ENCODE results near the gene DISC1.

DNA sequence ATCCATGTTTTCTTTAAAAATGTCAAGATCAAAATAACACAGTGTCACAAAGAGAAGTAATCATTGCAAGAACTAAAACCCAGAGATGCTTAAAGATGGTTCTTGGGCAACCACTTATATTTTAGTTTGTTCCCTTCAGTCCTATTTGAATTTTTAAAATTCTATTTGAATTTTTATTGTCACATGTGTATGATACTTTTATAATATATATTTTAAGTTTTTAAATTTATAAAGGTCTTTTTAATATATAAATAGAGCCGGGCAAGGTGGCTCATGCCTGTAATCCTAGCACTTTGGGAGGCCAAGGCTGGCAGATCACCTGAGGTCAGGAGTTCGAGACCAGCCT lies 22.3 kb upstream of the DISC1 start:
- TF ChIP-seq, protein P1, sequence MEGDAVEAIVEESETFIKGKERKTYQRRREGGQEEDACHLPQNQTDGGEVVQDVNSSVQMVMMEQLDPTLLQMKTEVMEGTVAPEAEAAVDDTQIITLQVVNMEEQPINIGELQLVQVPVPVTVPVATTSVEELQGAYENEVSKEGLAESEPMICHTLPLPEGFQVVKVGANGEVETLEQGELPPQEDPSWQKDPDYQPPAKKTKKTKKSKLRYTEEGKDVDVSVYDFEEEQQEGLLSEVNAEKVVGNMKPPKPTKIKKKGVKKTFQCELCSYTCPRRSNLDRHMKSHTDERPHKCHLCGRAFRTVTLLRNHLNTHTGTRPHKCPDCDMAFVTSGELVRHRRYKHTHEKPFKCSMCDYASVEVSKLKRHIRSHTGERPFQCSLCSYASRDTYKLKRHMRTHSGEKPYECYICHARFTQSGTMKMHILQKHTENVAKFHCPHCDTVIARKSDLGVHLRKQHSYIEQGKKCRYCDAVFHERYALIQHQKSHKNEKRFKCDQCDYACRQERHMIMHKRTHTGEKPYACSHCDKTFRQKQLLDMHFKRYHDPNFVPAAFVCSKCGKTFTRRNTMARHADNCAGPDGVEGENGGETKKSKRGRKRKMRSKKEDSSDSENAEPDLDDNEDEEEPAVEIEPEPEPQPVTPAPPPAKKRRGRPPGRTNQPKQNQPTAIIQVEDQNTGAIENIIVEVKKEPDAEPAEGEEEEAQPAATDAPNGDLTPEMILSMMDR (IDR thresholded peaks at IDR 0.05; ENCODE audit: low read depth, low read length): no peak
- TF ChIP-seq EZH2phosphoT487 (IDR thresholded peaks at IDR 0.05; ENCODE audit: low read depth): no peak
